ENCODE measurements around the gene PTPRJ.
"Not testable (repeated sequence)": the region's sequence is repeated elsewhere in the genome, so short reads cannot be mapped to it uniquely, and the experiment has no call there.

PTPRJ gene

DNA sequence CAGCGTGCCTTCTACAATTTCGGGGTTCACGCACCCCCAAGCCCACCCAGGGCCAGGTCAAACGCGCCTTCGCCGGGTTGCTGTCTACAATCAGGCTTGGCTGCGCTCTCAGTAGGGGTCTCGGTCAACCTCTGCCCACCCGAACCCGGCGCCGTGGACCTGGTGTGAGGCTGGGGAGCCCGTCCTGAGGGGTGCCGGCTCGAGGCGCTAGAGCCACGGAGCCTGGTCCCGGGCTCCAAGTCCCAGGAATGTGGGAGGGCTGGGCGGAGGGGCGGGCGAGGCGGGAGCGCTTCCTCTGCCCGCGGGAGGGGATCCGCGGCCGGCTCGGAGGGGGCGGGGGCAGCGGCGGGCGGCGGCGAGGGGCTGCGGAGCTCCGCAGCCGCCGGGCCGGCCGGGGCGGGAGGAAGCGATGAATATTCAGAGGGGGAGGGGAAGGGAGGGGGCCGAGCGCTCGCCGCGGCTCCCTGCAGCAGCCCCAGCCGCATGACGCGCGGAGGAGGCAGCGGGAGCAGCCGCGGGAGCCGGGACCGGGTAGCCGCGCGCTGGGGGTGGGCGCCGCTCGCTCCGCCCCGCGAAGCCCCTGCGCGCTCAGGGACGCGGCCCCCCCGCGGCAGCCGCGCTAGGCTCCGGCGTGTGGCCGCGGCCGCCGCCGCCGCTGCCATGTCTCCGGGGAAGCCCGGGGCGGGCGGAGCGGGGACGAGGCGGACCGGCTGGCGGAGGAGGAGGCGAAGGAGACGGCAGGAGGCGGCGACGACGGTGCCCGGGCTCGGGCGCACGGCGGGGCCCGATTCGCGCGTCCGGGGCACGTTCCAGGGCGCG is at the start of gene PTPRJ:
Gene PTPRJ (plus strand): TSS at position 472 of the 819 bp plus-strand sequence. CDS start 354 bp downstream, outside the sequence.
- Histone ChIP-seq H3K36me3 (ENCODE audit: control insufficient read depth, insufficient read depth, low read length, severe bottlenecking) (no peaks in the 10 kb centered on the region), H3K9ac (ENCODE audit: low read length) (peak within 1 kb of the TSS; percentile 82), H3K27me3 (replicated peaks; ENCODE audit: control insufficient read depth, insufficient read depth, low read length) (no peaks in the 10 kb centered on the region), H3K4me1 (ENCODE audit: control insufficient read depth, insufficient read depth, low read length) (peaks cover 19% of the 10 kb centered on the region), H3K9me3 (ENCODE audit: control insufficient read depth, low read length) (no peaks in the 10 kb centered on the region), H3K4me3 (ENCODE audit: low read length) (peak within 1 kb of the TSS; percentile 79)
- DNase-seq (ENCODE audit: low read depth), result peak; percentile 77

DNA sequence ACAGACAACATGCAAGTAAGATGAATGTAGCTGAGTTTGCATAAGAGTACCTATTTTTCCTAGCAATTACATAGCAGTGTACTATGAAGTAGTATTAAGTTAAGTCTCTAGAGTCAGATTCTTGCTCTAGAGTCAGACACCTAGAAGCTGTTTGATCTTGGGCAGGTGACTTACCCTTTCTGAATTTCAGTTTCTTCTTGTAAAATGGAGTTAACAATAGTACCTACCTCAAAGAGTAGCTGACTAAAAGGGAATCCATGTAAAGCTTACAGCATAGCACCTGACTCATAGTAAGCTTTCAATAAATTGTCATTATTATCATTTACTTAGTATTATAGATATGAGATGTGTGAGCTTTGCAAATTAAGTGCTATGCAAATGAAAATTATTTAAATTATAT is 47.8 kb upstream of the PTPRJ start:
- Histone ChIP-seq H3K9me3 (ENCODE audit: control insufficient read depth, low read length) (no peaks in the 10 kb centered on the region), H3K36me3 (ENCODE audit: control insufficient read depth, insufficient read depth, low read length, severe bottlenecking) (no peaks in the 10 kb centered on the region), H3K9ac (ENCODE audit: low read length) (no peak overlapping the region), H3K27me3 (replicated peaks; ENCODE audit: control insufficient read depth, insufficient read depth, low read length) (no peaks in the 10 kb centered on the region), H3K4me1 (ENCODE audit: control insufficient read depth, insufficient read depth, low read length) (peaks cover 4% of the 10 kb centered on the region), H3K4me3 (ENCODE audit: low read length) (no peak overlapping the region)
- no peak for DNase-seq (ENCODE audit: low read depth)

DNA sequence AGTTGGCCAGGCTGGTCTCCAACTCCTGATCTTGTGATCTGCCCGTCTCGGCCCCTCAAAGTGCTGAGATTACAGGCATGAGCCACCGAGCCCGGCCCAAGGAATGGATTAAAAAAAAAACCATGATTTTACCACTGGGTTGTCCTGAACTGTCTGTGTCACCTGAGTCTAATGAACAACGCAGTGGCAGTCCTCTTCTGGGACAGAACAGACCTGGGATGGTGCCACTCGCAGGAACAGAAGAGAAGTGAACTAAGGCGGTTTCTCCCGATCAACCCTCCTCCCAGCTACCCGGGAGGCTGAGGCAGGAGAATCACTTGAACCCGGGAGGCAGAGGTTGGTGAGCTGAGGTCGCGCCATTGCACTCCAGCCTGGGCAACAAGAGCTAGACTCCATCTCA is 46.6 kb upstream of the PTPRJ start:
- not testable (repeated sequence) for H3K27me3 ChIP-seq (replicated peaks; ENCODE audit: control insufficient read depth, insufficient read depth, low read length); H3K4me3 ChIP-seq (ENCODE audit: low read length); H3K9me3 ChIP-seq (ENCODE audit: control insufficient read depth, low read length); H3K9ac ChIP-seq (ENCODE audit: low read length); H3K36me3 ChIP-seq (ENCODE audit: control insufficient read depth, insufficient read depth, low read length, severe bottlenecking); DNase-seq (ENCODE audit: low read depth)
- peaks cover 10% of the 10 kb centered on the region for H3K4me1 ChIP-seq (ENCODE audit: control insufficient read depth, insufficient read depth, low read length)

DNA sequence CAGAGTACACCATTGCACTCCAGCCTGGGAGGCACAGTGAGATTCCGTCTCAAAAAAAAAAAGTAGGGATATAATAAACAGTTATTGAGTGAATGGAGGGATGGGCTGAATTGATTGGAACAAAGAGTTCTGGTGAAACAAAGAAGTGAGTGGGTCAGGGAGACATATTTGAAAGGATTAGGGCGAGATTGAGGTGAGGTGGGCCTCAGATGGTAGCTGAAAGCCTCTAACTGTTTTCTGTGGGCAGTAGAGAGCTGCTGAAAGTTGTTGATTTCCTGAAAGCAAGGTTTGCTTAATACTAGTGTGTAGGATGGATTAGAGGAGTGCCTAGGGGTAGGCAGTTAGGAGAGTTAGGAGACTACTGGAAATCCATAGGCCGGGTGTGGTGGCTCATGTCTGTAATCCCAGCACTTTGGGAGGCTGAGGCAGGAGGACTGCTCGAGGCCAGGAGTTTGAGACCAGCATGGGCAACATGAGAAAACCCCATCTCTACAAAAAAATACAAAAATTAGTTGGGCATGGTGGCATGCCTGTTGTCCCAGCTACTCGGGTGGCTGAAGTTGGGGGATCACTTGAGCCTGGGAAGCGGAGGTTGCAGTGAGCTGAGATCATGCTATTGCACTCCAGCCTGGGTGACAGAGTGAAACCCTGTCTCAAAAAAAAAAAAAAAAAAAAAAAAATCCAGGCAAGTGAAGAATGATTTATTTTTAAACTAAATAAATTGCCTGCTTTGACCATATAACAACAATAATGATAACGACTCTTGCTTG is 41.4 kb upstream of the PTPRJ start:
- no peaks in the 10 kb centered on the region for H3K9me3 ChIP-seq (ENCODE audit: control insufficient read depth, low read length)
- no peak overlapping the region for H3K9ac ChIP-seq (ENCODE audit: low read length)
- H3K4me1 ChIP-seq (ENCODE audit: control insufficient read depth, insufficient read depth, low read length), result peaks cover 10% of the 10 kb centered on the region
- H3K36me3 ChIP-seq (ENCODE audit: control insufficient read depth, insufficient read depth, low read length, severe bottlenecking), result no peaks in the 10 kb centered on the region
- no peaks in the 10 kb centered on the region for H3K27me3 ChIP-seq (replicated peaks; ENCODE audit: control insufficient read depth, insufficient read depth, low read length)
- no peak for DNase-seq (ENCODE audit: low read depth)
- H3K4me3 ChIP-seq (ENCODE audit: low read length), result no peak overlapping the region

DNA sequence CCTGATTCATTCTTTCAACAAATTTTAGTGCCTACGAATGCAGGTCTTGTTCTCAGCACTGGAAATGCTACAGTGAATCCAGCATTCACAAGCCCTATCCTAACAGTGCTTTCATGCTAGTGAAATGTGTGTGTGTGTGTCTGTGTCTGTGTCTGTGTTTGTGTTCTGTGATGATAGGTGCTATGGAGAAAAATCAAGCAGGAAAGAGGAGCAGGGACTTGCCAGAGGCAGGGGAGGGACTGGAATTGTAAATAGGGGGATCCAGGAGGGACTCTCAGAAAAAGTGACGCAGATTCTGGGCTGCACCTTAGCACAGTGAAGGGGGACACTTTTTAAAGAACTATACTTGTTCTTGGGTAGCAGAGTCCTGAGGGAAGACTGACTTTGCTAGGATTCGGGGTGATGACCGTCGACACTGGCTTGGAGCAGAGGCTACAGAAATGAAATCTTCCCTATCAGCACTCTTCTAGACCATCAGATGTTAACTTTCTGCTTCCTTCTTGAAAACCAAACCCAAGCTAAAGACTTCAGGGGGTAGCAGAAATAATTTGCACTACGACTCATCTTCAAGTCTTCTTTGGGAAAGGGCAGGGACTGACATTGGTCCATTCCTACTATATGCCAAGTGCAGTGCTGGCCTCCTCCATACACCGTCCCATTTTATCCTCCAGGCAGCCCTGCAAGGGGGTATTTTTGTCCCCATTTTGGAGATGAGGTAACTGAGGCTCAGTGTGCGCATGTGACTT is 39.3 kb upstream of the PTPRJ start:
- DNase-seq (ENCODE audit: low read depth), result no peak
- H3K36me3 ChIP-seq (ENCODE audit: control insufficient read depth, insufficient read depth, low read length, severe bottlenecking), result no peaks in the 10 kb centered on the region
- no peak overlapping the region for H3K4me3 ChIP-seq (ENCODE audit: low read length)
- H3K9ac ChIP-seq (ENCODE audit: low read length), result no peak overlapping the region
- H3K27me3 ChIP-seq (replicated peaks; ENCODE audit: control insufficient read depth, insufficient read depth, low read length), result no peaks in the 10 kb centered on the region
- peaks cover 14% of the 10 kb centered on the region for H3K4me1 ChIP-seq (ENCODE audit: control insufficient read depth, insufficient read depth, low read length)
- no peaks in the 10 kb centered on the region for H3K9me3 ChIP-seq (ENCODE audit: control insufficient read depth, low read length)

DNA sequence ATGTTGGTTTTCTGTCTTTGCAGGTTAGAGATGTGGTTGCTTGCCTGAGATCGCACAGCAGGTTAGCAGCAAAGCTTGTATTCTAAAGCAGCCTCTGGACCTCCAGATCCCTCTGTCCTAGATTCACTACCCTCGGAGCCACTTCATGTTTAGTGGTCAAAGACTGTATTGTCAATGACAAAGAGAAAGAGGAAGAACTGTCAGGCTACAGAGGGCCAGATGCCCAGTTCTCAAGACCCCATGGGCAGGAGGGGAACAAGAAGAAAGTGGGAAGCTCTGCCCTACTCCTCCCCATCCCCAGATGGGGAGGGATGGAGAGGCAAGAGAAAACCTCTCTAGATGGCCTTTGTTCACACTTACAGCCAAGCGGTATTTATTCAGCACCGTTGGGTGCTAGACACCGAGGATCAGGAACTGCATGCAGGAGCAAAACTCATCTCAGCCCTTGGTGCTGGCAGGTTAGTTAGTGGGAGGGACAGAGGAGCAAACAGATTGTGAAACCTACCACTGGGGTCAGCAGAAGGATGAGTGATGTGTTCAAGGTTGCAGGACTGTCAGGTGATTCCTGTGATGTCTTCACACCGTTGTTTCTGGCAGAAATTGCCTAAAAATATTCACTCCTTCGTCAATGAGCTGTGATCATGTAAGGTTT is 38.3 kb upstream of the PTPRJ start:
- DNase-seq (ENCODE audit: low read depth), result no peak
- no peak overlapping the region for H3K9ac ChIP-seq (ENCODE audit: low read length)
- no peaks in the 10 kb centered on the region for H3K36me3 ChIP-seq (ENCODE audit: control insufficient read depth, insufficient read depth, low read length, severe bottlenecking)

DNA sequence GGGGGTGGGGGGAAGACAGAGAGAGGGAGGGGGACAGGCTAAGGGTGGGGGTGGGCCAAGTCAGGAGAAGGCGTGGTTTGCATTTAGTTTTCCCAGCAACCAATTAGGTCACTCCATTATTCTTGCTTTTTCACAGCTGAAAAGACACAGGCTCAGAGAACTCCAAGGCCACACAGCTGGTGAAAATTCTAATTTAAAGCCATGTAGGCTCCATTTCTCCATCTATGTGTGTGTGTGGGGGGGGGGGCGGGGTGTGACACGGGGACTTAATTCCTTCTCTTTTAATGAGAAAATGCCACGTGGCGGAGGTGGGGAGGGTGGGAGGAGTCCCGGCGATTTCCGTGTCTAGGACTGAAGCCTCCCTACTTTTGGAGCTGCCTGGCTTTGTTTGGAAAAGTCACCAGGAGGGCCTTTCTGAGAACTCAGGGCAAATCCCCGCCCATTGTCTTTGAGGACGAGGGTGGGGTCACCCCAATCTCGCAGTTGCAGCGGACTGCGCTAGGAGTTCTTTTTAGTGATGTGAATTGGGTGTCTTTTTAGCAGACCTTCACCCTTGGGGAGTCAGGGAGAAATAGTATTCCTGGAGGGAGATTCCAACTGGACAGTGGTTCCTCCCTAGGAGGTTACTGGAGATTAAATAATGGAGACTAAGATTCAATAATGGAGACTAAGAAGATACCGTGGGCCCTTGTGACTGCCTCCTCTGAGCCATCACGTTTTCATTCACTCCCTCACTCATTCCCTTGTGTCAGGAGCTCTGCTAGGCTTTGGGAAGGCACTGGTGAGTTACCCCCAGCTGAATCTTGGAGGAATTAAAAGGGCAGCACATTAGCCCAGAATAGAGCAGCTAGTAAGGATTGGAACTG is 36.4 kb upstream of the PTPRJ start:
- Histone ChIP-seq H3K4me3 (ENCODE audit: low read length) (no peak overlapping the region), H3K4me1 (ENCODE audit: control insufficient read depth, insufficient read depth, low read length) (peaks cover 24% of the 10 kb centered on the region), H3K36me3 (ENCODE audit: control insufficient read depth, insufficient read depth, low read length, severe bottlenecking) (no peaks in the 10 kb centered on the region), H3K9me3 (ENCODE audit: control insufficient read depth, low read length) (no peaks in the 10 kb centered on the region), H3K9ac (ENCODE audit: low read length) (no peak overlapping the region), H3K27me3 (replicated peaks; ENCODE audit: control insufficient read depth, insufficient read depth, low read length) (no peaks in the 10 kb centered on the region)
- no peak for DNase-seq (ENCODE audit: low read depth)

More for the DNA sequence above, 38.3 kb upstream of the PTPRJ start:
- Histone ChIP-seq H3K27me3 (replicated peaks; ENCODE audit: control insufficient read depth, insufficient read depth, low read length) (no peaks in the 10 kb centered on the region), H3K4me1 (ENCODE audit: control insufficient read depth, insufficient read depth, low read length) (peaks cover 21% of the 10 kb centered on the region), H3K9me3 (ENCODE audit: control insufficient read depth, low read length) (no peaks in the 10 kb centered on the region), H3K4me3 (ENCODE audit: low read length) (no peak overlapping the region)

DNA sequence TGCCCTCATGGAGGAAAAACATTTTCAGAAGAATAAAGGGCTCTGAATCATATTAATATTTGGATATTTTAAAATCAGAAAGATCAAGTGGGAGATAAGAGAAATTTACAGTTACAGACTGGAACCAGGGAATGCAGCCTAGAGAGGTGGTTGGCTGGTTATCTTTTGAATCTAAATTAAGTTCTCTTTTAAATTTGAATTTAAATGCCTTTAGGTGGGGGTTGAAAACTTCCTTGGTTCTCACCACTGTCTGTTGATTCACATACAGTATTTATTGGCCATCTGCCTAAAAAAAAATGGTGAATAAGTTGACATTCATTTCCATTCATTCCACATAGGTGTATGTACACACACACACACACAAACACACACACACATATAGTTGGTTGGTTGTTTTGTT is 35.7 kb upstream of the PTPRJ start:
- no peak overlapping the region for H3K4me3 ChIP-seq (ENCODE audit: low read length)

DNA sequence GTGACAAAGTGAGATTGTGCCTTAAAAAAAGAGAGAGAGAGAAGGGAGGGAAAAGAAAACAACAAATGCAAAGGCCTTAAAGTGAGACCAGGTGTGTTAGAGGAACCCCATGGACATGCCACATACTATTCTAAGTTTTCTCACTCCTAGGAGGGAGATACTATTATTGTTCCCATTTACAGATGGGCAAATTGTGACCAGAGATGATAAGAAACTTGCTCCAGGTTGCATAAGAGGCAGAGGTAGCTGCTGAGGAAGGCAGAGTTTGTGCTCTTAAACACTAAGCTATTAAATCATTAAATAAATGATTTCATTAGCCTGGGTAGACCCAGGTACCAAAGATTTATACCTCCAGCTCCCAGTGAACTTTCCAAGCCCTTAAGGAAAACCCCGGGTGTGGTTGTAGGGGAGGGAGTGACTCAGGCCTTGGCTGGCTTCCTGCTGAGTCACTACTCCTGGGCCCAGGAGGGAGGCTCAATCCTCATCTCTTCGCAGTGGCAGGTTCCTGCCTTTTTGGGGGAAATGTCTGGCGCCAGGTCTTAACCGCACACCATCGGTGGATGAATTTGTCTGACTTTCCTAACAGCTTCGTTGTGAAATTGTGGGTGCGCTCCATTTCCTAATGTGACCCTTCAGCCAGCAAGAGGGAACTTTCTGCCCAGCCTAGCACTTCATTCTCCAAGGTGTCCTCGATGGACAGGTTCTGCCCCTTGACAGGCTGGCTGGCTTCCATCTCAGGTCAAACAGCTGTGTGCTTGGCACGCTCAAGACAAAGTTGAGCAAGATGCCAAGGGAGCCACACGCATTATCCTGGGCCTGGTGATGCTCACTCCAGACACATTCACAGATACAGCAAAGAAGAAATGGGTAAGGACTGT is 33.4 kb upstream of the PTPRJ start:
- H3K9me3 ChIP-seq (ENCODE audit: control insufficient read depth, low read length), result no peaks in the 10 kb centered on the region
- no peak overlapping the region for H3K4me3 ChIP-seq (ENCODE audit: low read length)
- peak; percentile 95 for DNase-seq (ENCODE audit: low read depth)
- no peak overlapping the region for H3K9ac ChIP-seq (ENCODE audit: low read length)
- H3K36me3 ChIP-seq (ENCODE audit: control insufficient read depth, insufficient read depth, low read length, severe bottlenecking), result no peaks in the 10 kb centered on the region
- no peaks in the 10 kb centered on the region for H3K27me3 ChIP-seq (replicated peaks; ENCODE audit: control insufficient read depth, insufficient read depth, low read length)
- peaks cover 30% of the 10 kb centered on the region for H3K4me1 ChIP-seq (ENCODE audit: control insufficient read depth, insufficient read depth, low read length)

More for the DNA sequence above, 35.7 kb upstream of the PTPRJ start:
- Histone ChIP-seq H3K4me1 (ENCODE audit: control insufficient read depth, insufficient read depth, low read length) (peaks cover 24% of the 10 kb centered on the region), H3K27me3 (replicated peaks; ENCODE audit: control insufficient read depth, insufficient read depth, low read length) (no peaks in the 10 kb centered on the region), H3K9ac (ENCODE audit: low read length) (no peak overlapping the region), H3K36me3 (ENCODE audit: control insufficient read depth, insufficient read depth, low read length, severe bottlenecking) (no peaks in the 10 kb centered on the region), H3K9me3 (ENCODE audit: control insufficient read depth, low read length) (no peaks in the 10 kb centered on the region)
- DNase-seq (ENCODE audit: low read depth), result no peak

Data from adipocyte (in vitro differentiated cells).